AG04450 (cell line): Measurements from ENCODE around the gene PDZD11. TPM values are rescaled to one million over a fixed set of nuclear protein-coding genes. Genes with fewer than 3 reads are reported as not detected.
"Not testable (repeated sequence)": the region's sequence is repeated elsewhere in the genome, so short reads cannot be mapped to it uniquely, and the experiment has no call there.

Experiments
- CTCF ChIA-PET: fragments of 300-600, 350-600 bp; formaldehyde crosslinking; extraction: SDS; loops from one replicate; lab custom pipeline; 2022; ENCODE audit warnings: antibody characterized with exemption, inconsistent platforms; lab: Charles Lee
- POLR2A ChIA-PET: fragments of 350-600 bp; formaldehyde crosslinking; extraction: SDS; loops from one replicate; lab custom pipeline; 2021; ENCODE audit warnings: antibody characterized with exemption, inconsistent platforms; lab: Yijun Ruan, JAX
- DNase-seq: peaks from one replicate; pipeline ENCODE4 v3.0.0-alpha.2; 2011; ENCODE audit warnings: low read depth, low spot score
- H3K27ac ChIP-seq: one replicate; pipeline ENCODE4 v1.5.1; 2012; ENCODE audit warnings: low read depth, low read length, control low read depth
- H3K27me3 ChIP-seq: one replicate; pipeline ENCODE4 v1.6.0; 2012; ENCODE audit warnings: low read length; ENCODE audit not compliant: control insufficient read depth, insufficient read depth
- H3K4me3 ChIP-seq: 2 replicates; pipeline ENCODE4 v1.5.1; 2011; ENCODE audit warnings: mild to moderate bottlenecking, low read depth, low read length, control low read depth
- H3K9me3 ChIP-seq: 2 replicates; pipeline ENCODE4 v1.5.1; 2012; ENCODE audit warnings: low read length; ENCODE audit not compliant: control insufficient read depth, insufficient read depth
- CTCF ChIP-seq: IDR thresholded peaks from 2 replicates; pipeline ENCODE4 v1.5.1; 2011; ENCODE audit warnings: low read depth, low read length, control low read depth, inconsistent platforms
- polyA plus RNA-seq: library from polyadenylated mRNA; depleted of rRNA; stranded (reverse); fragments of >200 nt; gene quantifications from 2 replicates; pipeline ENCODE4 v1.2.3, GENCODE V29; 2011

Gene PDZD11
- polyA plus RNA-seq, 1 experiment, result 141 TPM

- CTCF ChIA-PET, result no interaction called here
- H3K27me3 ChIP-seq, result no peaks in the 10 kb centered on the region
- POLR2A ChIA-PET, result no interaction called here
- H3K4me3 ChIP-seq, result no peak overlapping the region
- TF ChIP-seq CTCF, result no peak
- DNase-seq, result no peak
- no peaks in the 10 kb centered on the region for H3K9me3 ChIP-seq
- no peak overlapping the region for H3K27ac ChIP-seq
Measured at GRCh38 chrX:70279081-70279480, 10.6 kb downstream of the PDZD11 start.

GRCh38 chrX:70274029-70274428 lies 15.7 kb downstream of the PDZD11 start:
- H3K27me3 ChIP-seq, POLR2A ChIA-PET, H3K9me3 ChIP-seq, H3K27ac ChIP-seq, DNase-seq, H3K4me3 ChIP-seq: not testable (repeated sequence)
- CTCF ChIA-PET, result interaction anchor here (0.6 to 1.0 kb wide), 3 partner anchors 97 to 140 kb away, joined by 3 to 4 read pairs (median 4); partner anchors contain the start of gene DGAT2L6

- ChIA-PET POLR2A (no interaction called here), CTCF (no interaction called here)
- no peak within 1 kb of the TSS for H3K27ac ChIP-seq
- TF ChIP-seq CTCF, result no peak
- no peak within 1 kb of the TSS for H3K4me3 ChIP-seq
- DNase-seq, result no peak
- no peaks in the 10 kb centered on the region for H3K9me3 ChIP-seq
- H3K27me3 ChIP-seq, result no peaks in the 10 kb centered on the region
Measured at GRCh38 chrX:70268034-70268433, 21.7 kb downstream of the PDZD11 start, which contains the start of gene ARR3. ARR3 (plus strand) TSS chrX:70268334; CDS start chrX:70269386, 1,052 bp downstream.

GRCh38 chrX:70264784-70265183 lies 24.9 kb downstream of the PDZD11 start:
- DNase-seq, result no peak
- H3K4me3 ChIP-seq, result no peak overlapping the region
- no peaks in the 10 kb centered on the region for H3K9me3 ChIP-seq
- ChIA-PET POLR2A (no interaction called here), CTCF (no interaction called here)
- H3K27me3 ChIP-seq, result no peaks in the 10 kb centered on the region
- TF ChIP-seq CTCF, result no peak
- no peak overlapping the region for H3K27ac ChIP-seq

- POLR2A ChIA-PET, result no interaction called here
- TF ChIP-seq CTCF, result peak; percentile 60
- H3K9me3 ChIP-seq, result no peaks in the 10 kb centered on the region
- no peaks in the 10 kb centered on the region for H3K27me3 ChIP-seq
- CTCF ChIA-PET, result interaction anchor here (1.0 to 1.7 kb wide), 2 partner anchors 95 to 130 kb away, joined by 3 to 7 read pairs; partner anchors contain the start of gene IGBP1
- no peak for DNase-seq
- no peak overlapping the region for H3K27ac ChIP-seq
- no peak overlapping the region for H3K4me3 ChIP-seq
Measured at GRCh38 chrX:70262952-70263567, 26.7 kb downstream of the PDZD11 start.
